Activated naive CD4-positive, alpha-beta T cell treated with anti-CD3 and anti-CD28 coated beads for 36 hours (primary cell): ENCODE data around the gene STARD5. TPM values are rescaled to one million over a fixed set of nuclear protein-coding genes. Genes with fewer than 3 reads are reported as not detected.

Experiments
- CTCF ChIA-PET: fragments of 350-600 bp; sonication (Branson Sonifier 250); formaldehyde crosslinking; loops from one replicate; lab custom pipeline; 2021; ENCODE audit warnings: antibody characterized with exemption; lab: Charles Lee
- DNase-seq: peaks from one replicate; pipeline ENCODE4 v3.0.0-alpha.2; 2020
- H3K27ac Mint-ChIP-seq: one replicate; pipeline ENCODE4 v1.8.0; 2021; ENCODE audit warnings: mild to moderate bottlenecking, mixed read lengths
- H3K27me3 Mint-ChIP-seq: one replicate; pipeline ENCODE4 v1.8.0; 2021; ENCODE audit warnings: low read depth, mixed read lengths
- H3K36me3 Mint-ChIP-seq: one replicate; pipeline ENCODE4 v1.8.0; 2021; ENCODE audit warnings: low read depth, mixed read lengths
- H3K4me1 Mint-ChIP-seq: one replicate; pipeline ENCODE4 v1.8.0; 2021; ENCODE audit warnings: low read depth, mixed read lengths
- H3K4me3 Mint-ChIP-seq: one replicate; pipeline ENCODE4 v1.8.0; 2021; ENCODE audit warnings: mild to moderate bottlenecking, moderate library complexity, mixed read lengths
- H3K9me3 Mint-ChIP-seq: one replicate; pipeline ENCODE4 v1.8.0; 2021; ENCODE audit warnings: mixed read lengths
- intact Hi-C: fragments of 100-400 bp; cut with micrococcal nuclease; formaldehyde crosslinking; loops from one replicate; pipeline ENCODE4 v1.15.1; 2023
- total RNA-seq, 2 experiments: library from RNA; stranded (reverse); gene quantifications; one replicate each; pipeline ENCODE4 v1.2.3, GENCODE V29; 2021

Gene STARD5
- total RNA-seq, 2 experiments from 2014 or later: 10.1 to 11.7 TPM

DNA sequence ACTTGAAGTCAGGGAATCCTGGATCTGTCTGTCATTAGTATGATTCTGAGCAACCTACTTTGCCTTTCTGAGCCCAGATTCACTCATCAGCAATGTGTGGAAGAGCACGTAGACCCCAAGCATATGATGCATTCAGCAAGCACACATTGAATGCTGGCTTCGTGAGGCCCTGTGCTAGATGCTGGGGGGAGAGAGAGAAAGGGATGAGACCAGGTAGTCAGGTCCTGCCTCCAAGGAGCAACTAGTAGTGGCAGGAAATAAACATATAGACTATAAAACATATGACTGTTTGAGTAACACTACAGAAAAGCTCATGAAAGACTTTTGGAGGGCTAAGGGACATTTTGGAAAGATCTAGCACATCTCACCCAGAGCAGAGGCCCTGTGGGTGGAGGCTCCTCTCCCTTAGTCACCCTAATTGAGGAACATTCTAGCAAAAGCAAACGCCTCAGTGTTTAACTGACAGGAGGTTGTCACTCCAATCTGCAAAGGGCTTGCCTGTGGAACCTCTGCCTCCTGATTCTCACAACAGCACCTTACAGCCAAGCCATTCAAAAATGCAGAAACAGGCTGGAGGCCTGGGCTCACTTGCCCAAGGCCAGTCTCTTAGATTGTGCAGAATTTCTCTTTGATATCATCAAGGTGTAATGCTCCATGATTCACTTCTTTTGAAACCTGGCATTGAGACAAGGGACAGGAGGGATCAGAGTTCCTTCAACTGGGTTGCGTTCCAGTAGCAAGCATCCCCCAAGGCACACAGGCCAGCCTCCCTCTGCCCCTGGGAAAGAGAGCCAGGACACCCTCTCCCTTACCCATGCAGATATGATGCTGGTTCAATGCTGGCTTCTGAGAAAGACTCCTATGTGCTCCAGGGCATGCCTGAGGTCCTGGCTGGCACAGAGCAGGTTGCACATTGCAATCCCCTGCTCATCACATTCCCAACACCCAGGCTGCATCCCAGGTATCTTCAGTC is 26.1 kb downstream of the STARD5 start:
- intact Hi-C loops: loop anchor here (10.0 kb wide), 3 partner anchors 493 to 1517 kb away; partner anchors contain the start of genes EFL1 and SAXO2
- Mint-ChIP-seq H3K27me3 (no peaks in the 10 kb centered on the region), H3K9me3 (no peaks in the 10 kb centered on the region), H3K4me1 (peaks cover 66% of the 10 kb centered on the region), H3K36me3 (peaks cover 43% of the 10 kb centered on the region), H3K27ac (peak overlapping the region; percentile 99), H3K4me3 (peak overlapping the region; percentile 93)
- CTCF ChIA-PET: interaction anchor here (1.7 to 4.9 kb wide), 3 partner anchors 10 to 23 kb away, joined by 6 to 34 read pairs (median 9); no protein-coding TSS in a partner anchor
- peak; percentile 67 for DNase-seq

DNA sequence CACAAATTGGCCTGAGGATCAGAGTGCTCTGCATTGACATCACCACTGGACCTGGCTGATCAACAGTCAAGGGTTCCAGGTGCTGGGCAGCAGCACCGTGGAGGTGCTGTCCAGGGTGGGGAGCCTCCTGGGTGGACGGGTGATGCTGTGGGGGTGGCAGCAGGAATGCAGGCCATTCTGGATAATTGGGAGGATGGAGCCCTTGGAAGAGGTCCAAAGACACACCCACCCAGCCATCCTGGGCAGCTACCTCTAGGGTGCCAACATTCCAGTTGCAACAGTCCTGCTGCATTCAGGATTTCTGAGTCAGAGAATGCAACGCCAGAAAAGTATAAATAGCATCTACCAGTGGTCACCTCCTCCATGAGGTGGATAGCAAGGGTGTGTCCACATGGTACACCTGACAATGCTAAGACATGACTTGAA is 26.8 kb downstream of the STARD5 start:
- intact Hi-C loops: loop anchor here (10.0 kb wide), 3 partner anchors 492 to 1518 kb away; partner anchors contain the start of genes EFL1 and SAXO2
- no peak for DNase-seq
- H3K27ac Mint-ChIP-seq: peak overlapping the region; percentile 99
- CTCF ChIA-PET: interaction anchor here (1.0 to 7.7 kb wide), 6 partner anchors 8 to 30 kb away, joined by 3 to 49 read pairs (median 6); no protein-coding TSS in a partner anchor
- no peaks in the 10 kb centered on the region for H3K27me3 Mint-ChIP-seq
- peaks cover 39% of the 10 kb centered on the region for H3K36me3 Mint-ChIP-seq
- H3K4me1 Mint-ChIP-seq: peaks cover 66% of the 10 kb centered on the region
- peak overlapping the region; percentile 93 for H3K4me3 Mint-ChIP-seq
- no peaks in the 10 kb centered on the region for H3K9me3 Mint-ChIP-seq

DNA sequence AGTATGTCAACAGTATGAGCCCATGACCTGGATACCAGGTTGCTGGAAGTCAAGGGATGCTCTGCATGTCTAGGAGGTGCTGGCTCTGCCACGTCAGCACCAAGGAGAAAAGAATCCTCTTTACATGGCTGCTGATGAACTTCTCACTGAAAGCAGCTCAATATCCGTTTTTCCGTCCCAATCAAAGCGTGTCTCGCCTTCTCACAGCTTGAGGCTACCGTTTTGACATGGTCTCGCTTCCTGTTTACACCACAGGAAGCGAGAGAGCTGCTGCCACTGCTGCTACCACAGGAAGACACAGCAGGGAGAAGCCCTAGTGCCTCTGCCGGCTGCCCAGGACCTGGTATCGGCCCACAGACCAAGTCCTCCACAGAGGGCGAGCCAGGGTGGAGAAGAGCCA is 27.3 kb downstream of the STARD5 start:
- Mint-ChIP-seq H3K36me3 (peaks cover 34% of the 10 kb centered on the region), H3K27me3 (no peaks in the 10 kb centered on the region), H3K4me3 (peak overlapping the region; percentile 93), H3K4me1 (peaks cover 66% of the 10 kb centered on the region), H3K27ac (peak overlapping the region; percentile 99), H3K9me3 (no peaks in the 10 kb centered on the region)
- DNase-seq: peak; percentile 90
- intact Hi-C loops: loop anchor here (1.0 to 10.0 kb wide), 6 partner anchors 21 to 1518 kb away; partner anchors contain the start of genes EFL1, SAXO2 and STARD5
- CTCF ChIA-PET: interaction anchor here (0.7 to 7.7 kb wide), 9 partner anchors 8 to 32 kb away, joined by 3 to 49 read pairs (median 4); partner anchors contain the start of gene STARD5

DNA sequence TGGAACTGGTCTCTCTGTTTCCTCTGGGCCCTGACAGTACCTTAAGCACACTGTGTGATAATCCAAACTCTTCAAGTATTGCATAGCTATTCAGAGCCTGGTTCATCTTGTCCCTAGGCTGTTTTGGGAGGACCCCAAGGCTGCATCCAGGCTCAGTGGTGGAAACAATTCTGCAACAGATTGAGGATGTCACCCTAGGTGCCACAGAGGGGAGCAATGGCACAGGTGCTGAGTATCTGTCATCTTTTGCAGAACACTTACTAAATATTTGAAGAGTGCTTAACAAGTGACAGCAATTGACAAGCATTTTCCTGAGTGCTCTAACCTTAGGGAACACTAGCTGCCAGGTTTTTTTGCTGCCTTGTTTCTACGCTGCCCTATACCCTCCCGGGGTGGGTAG is 27.8 kb downstream of the STARD5 start:
- Mint-ChIP-seq H3K9me3 (no peaks in the 10 kb centered on the region), H3K4me1 (peaks cover 66% of the 10 kb centered on the region), H3K4me3 (peak overlapping the region; percentile 93), H3K27ac (peak overlapping the region; percentile 99), H3K36me3 (peaks cover 32% of the 10 kb centered on the region), H3K27me3 (no peaks in the 10 kb centered on the region)
- peak; percentile 43 for DNase-seq
- CTCF ChIA-PET: interaction anchor here (0.7 to 7.7 kb wide), 9 partner anchors 9 to 32 kb away, joined by 3 to 49 read pairs (median 4); partner anchors contain the start of gene STARD5
- intact Hi-C loops: loop anchor here (1.0 to 10.0 kb wide), 6 partner anchors 21 to 1519 kb away; partner anchors contain the start of genes EFL1, SAXO2 and STARD5

DNA sequence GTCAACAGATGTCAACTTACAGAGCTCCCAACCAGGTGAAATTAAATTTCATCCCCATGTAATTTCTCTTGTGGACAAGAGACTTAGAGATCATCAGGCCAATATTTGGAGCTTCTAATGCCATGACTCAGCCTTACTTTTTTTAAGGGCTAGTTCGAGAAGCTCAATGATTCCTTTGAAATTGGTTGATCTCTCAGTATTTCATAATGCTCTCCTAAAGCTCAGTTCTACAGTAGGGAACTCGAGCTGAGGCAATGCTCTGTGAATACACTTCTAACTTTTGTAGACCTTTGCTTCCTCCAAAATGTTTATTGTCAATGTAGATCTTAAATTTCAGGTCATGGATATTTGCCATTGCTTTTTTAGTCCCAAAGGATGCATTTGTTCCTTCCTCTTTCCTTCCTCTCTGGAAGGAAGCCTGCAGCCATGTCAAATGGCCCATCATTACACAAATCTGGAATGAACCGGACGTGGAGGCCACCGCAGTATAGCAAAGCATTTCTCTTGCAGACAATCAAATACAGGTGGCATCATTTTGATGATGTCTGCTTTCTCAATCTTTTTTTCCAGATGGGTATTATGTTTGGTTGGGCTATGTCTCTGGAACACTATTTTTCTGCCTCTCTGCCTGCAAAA is 28.3 kb downstream of the STARD5 start:
- Mint-ChIP-seq H3K9me3 (no peaks in the 10 kb centered on the region), H3K27ac (peak overlapping the region; percentile 99), H3K4me1 (peaks cover 65% of the 10 kb centered on the region), H3K27me3 (no peaks in the 10 kb centered on the region), H3K36me3 (peaks cover 26% of the 10 kb centered on the region), H3K4me3 (peak overlapping the region; percentile 93)
- CTCF ChIA-PET: interaction anchor here (0.6 to 7.7 kb wide), 11 partner anchors 10 to 36 kb away, joined by 3 to 49 read pairs (median 3); partner anchors contain the start of gene STARD5
- intact Hi-C loops: loop anchor here (1.0 to 10.0 kb wide), 7 partner anchors 20 to 1519 kb away; partner anchors contain the start of genes EFL1, MEX3B, SAXO2 and STARD5
- no peak for DNase-seq

DNA sequence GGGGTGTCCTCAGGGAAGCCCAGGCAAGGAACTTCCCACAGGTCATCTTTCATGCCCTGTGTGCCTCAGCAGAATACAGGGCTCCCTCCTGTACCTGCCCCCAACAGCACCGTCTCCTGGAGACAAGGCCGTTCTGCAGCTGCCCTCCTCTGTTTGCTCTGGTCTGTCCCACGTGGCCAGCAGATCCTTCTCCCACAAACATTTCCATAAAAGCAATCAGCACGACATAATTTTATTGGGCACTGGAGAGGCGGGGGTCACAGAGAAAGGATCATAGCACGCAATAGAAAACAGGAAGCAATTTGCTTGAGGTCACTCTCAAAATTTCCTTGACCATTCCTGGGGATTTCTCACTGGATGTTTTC is 29.4 kb downstream of the STARD5 start:
- Mint-ChIP-seq H3K4me1 (peaks cover 74% of the 10 kb centered on the region), H3K36me3 (peaks cover 17% of the 10 kb centered on the region), H3K27ac (peak overlapping the region; percentile 99), H3K27me3 (no peaks in the 10 kb centered on the region), H3K4me3 (peak overlapping the region; percentile 93), H3K9me3 (no peaks in the 10 kb centered on the region)
- CTCF ChIA-PET: interaction anchor here (1.2 to 7.7 kb wide), 6 partner anchors 8 to 28 kb away, joined by 3 to 49 read pairs (median 6); no protein-coding TSS in a partner anchor
- intact Hi-C loops: loop anchor here (1.0 to 10.0 kb wide), 6 partner anchors 8 to 1520 kb away; partner anchors contain the start of genes EFL1, MEX3B and SAXO2
- DNase-seq: peak; percentile 56

DNA sequence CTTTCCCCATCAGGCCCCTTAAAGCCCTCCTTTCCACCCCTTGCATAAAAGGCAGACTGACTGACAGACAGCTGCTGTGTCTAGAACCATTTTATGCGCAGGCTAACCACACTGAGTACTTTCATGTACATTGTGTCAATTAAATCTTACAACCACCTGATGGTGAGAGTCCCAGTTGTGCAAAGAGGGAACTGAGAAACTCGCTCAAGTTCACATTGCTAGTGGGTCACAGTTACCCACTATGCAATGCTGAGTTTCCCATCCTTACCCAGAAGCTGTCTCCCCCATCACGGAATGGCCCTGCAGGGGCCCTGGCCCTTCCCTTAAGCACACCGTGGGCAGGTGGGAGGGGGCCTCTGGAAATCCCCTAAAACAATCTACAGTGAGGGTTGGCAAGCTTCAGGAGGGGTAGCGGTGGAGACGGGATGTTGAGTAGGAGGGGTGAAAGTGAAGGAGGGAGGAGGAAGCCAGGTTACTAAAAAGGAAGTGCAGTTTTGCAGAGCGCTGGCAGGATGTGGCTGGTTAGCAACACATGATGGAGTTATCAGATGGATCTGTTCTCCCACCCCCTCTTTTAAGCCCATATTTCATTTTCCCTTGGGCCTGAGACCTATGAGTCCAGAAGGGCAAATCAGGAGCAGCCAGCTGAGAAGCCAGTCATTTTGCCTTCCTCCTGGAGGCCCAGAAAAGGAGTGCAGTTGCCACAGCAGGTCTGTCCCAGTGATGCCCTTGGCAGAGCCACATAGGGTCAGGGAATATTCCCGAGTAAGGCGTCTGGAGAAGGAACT is 30.0 kb downstream of the STARD5 start:
- CTCF ChIA-PET: interaction anchor here (0.9 to 7.7 kb wide), 7 partner anchors 8 to 29 kb away, joined by 3 to 49 read pairs (median 7); no protein-coding TSS in a partner anchor
- peak overlapping the region; percentile 93 for H3K4me3 Mint-ChIP-seq
- peaks cover 80% of the 10 kb centered on the region for H3K4me1 Mint-ChIP-seq
- peaks cover 12% of the 10 kb centered on the region for H3K36me3 Mint-ChIP-seq
- intact Hi-C loops: loop anchor here (1.0 to 10.0 kb wide), 7 partner anchors 8 to 1521 kb away; partner anchors contain the start of genes EFL1, MEX3B and SAXO2
- peak overlapping the region; percentile 99 for H3K27ac Mint-ChIP-seq
- DNase-seq: peak; percentile 90
- H3K27me3 Mint-ChIP-seq: no peaks in the 10 kb centered on the region
- H3K9me3 Mint-ChIP-seq: no peaks in the 10 kb centered on the region

DNA sequence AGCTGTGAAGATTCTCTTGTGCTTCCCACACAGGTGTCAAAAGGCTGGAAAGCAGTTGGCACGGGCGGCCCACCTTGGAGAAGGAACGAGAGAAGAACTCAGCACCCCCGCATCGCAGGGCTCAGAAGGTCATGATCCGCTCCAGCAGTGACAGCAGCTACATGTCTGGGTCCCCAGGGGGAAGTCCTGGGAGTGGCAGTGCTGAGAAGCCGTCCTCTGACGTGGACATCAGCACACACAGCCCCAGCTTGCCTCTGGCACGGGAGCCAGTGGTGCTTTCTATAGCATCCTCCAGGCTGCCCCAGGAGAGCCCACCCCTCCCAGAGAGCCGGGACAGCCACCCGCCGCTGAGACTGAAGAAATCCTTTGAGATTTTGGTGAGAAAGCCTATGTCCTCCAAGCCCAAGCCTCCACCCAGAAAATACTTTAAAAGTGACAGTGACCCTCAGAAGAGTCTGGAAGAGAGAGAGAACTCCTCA is 31.4 kb downstream of the STARD5 start:
- peak; percentile 80 for DNase-seq
- Mint-ChIP-seq H3K27me3 (no peaks in the 10 kb centered on the region), H3K27ac (peak overlapping the region; percentile 99), H3K36me3 (peaks cover 17% of the 10 kb centered on the region), H3K4me1 (peaks cover 92% of the 10 kb centered on the region), H3K4me3 (peak overlapping the region; percentile 93), H3K9me3 (no peaks in the 10 kb centered on the region)
- intact Hi-C loops: loop anchor here (1.0 to 10.0 kb wide), 4 partner anchors 488 to 1522 kb away; partner anchors contain the start of genes EFL1 and SAXO2
- CTCF ChIA-PET: interaction anchor here (0.9 to 7.7 kb wide), 8 partner anchors 8 to 40 kb away, joined by 3 to 49 read pairs (median 8); no protein-coding TSS in a partner anchor

DNA sequence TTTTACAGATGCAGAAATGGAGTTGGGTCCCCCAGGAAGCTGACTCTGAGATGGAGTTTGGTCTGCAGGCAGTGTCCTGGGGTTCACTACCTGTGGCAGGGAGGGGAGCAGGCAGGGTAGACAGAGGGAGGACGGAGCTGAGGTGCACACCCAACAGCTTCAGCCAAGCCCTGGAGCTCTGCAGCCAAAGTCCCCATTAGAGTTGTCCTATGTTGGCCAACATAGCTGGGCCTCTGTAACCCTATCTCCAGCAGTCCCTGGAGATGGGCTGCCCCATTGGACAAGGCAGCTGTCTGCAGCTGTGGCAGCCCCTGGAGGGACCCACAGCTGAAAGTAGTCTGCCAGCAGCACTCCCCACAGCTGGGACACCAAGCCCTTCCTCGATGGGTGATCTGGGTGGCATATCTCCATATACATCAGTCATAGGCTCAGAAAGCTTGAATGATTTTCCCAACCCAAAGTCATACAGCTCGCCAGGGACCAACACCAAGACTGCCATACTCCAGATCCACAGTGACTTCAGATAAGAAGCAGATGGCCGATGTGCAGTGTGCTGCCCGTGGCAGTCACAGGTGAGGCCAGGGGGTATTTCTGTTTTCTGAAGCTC is 31.9 kb downstream of the STARD5 start:
- peaks cover 94% of the 10 kb centered on the region for H3K4me1 Mint-ChIP-seq
- H3K27me3 Mint-ChIP-seq: no peaks in the 10 kb centered on the region
- H3K27ac Mint-ChIP-seq: peak overlapping the region; percentile 99
- DNase-seq: no peak
- CTCF ChIA-PET: interaction anchor here (0.9 to 7.7 kb wide), 11 partner anchors 8 to 41 kb away, joined by 3 to 49 read pairs (median 7); no protein-coding TSS in a partner anchor
- intact Hi-C loops: loop anchor here (10.0 kb wide), 3 partner anchors 487 to 1523 kb away; partner anchors contain the start of genes EFL1 and SAXO2
- H3K36me3 Mint-ChIP-seq: peaks cover 15% of the 10 kb centered on the region
- H3K4me3 Mint-ChIP-seq: peak overlapping the region; percentile 93
- peaks cover under 1% of the 10 kb centered on the region for H3K9me3 Mint-ChIP-seq

DNA sequence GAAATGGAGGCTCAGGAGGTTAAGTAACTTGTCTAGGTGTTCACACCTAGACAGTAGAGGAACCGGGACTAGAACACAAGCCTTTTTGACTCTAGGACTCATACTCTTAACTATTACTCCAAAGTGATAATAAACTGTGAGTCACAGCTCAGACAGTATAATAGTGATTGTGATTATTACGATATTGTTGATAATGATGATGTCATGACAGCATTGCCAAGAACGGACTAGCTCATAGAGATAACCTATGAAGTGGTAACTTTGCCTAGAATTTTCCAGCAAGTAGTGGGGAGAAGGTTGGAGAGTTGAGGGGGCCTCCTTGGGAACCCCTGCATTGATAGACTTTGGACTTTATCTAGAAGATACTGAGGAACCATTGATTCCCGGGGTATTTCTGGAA is 34.0 kb downstream of the STARD5 start:
- Mint-ChIP-seq H3K36me3 (peaks cover 22% of the 10 kb centered on the region), H3K27ac (peak overlapping the region; percentile 73), H3K9me3 (peaks cover 3% of the 10 kb centered on the region), H3K4me3 (no peak overlapping the region), H3K4me1 (peaks cover 95% of the 10 kb centered on the region), H3K27me3 (no peaks in the 10 kb centered on the region)
- CTCF ChIA-PET: interaction anchor here (0.9 to 7.7 kb wide), 5 partner anchors 12 to 111 kb away, joined by 3 to 49 read pairs (median 4); no protein-coding TSS in a partner anchor
- no peak for DNase-seq
- intact Hi-C loops: loop anchor here (10.0 kb wide), 4 partner anchors 485 to 1525 kb away; partner anchors contain the start of genes EFL1 and SAXO2
